ENCODE measurements around the gene EME2.

Gene EME2

DNA sequence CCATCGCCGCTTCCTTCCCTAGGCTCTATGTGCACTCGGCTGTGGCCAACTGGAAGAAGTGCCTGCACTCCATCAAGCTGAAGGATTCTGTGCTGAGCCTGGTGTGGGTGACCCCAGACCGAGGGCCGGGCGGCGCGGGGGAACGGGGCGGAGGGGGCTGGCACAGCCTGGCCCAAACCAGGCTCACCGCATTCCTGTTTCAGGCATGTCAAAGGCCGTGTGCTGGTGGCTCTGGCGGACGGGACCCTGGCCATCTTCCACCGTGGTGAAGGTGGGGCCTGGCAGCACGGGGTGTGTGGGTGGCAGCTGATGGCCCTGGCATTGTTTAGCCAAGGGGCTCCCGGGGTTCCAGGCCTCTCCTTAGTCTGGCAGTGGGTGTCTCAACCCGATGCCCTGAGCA, 5.9 kb upstream of the EME2 start:
- DNase-seq (ENCODE audit: low read depth), result no peak

DNA sequence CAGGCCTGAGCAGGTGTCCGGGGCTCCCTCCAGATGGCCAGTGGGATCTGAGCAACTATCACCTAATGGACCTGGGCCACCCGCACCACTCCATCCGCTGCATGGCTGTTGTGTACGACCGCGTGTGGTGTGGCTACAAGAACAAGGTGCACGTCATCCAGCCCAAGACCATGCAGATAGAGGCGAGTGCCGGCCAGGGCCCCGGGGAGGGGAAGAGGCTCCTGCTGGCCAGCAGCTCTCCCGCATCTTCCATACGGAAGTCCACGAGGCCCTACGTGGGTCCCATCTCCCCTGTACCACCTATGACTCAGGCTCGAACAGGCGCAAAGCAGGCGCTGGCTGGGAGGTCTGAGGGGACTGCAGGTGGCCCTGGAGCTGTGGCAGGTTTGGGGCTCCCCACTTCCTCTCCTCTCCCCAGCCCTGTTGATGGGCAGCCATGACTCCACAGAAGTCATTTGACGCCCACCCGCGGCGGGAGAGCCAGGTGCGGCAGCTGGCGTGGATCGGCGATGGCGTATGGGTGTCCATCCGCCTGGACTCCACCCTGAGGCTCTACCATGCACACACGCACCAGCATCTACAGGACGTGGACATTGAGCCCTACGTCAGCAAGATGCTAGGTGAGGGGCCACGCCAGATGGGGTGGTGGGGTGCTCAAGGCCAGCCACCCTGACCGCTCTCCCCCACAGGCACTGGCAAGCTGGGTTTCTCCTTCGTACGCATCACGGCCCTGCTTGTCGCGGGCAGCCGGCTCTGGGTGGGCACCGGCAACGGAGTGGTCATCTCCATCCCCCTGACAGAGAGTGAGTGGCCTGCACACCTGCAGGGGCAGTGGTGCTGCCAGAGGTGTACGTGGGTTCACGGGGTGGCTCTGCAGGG, 5.3 kb upstream of the EME2 start:
- DNase-seq (ENCODE audit: low read depth), result no peak

- DNase-seq (ENCODE audit: low read depth), result no peak
These were observed 4.4 kb upstream of the EME2 start for GRCh38 chr16:1768061-1768766.

GRCh38 chr16:1768767-1769401, 3.7 kb upstream of the EME2 start:
- DNase-seq (ENCODE audit: low read depth), result no peak

DNA sequence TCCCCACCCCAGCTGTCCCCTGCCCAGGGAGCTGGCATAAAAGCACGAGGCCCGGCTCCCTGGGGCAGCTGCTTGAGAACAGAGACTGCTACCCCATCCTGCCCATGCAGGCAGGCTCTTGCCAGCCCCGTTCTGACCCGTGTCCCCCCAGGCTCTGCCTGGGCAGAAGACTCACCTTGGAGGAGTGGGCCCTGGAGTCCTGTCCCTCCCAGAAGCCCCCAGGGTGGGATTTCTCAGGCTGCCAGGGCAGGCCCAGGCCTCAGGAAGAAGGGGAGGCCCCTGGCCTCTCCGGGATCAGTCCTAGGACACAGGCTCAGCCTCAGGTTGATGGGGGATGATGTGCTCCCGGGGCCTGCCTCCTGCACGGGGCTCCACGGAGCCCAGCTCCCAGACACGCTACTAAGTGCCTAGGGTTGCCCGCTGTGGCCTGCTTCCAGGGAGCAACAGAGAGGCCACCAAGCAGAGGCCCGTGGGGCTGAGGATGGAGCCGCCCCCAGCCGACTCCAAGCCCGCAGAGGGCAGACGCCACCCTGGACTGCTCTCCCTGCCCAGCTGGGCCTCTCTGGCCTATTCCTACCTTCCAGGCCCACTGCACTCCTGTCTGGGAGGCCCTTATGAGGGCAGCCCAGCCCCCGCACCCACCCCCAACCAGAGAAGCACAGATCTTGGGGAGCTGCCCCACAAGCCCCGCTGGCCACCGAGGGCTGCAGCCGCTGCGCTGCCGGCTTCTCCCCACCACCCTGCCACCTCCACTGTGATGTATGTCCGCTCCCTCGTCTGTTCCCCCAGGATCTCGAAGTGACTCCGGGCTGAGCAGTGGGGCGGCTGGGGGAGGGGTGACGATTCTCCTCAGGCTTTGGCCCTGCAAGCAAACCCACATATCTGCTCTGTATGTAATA, 3.0 kb upstream of the EME2 start:
- DNase-seq (ENCODE audit: low read depth), result no peak

GRCh38 chr16:1770328-1771187, 2.1 kb upstream of the EME2 start:
- DNase-seq (ENCODE audit: low read depth), result no peak

DNA sequence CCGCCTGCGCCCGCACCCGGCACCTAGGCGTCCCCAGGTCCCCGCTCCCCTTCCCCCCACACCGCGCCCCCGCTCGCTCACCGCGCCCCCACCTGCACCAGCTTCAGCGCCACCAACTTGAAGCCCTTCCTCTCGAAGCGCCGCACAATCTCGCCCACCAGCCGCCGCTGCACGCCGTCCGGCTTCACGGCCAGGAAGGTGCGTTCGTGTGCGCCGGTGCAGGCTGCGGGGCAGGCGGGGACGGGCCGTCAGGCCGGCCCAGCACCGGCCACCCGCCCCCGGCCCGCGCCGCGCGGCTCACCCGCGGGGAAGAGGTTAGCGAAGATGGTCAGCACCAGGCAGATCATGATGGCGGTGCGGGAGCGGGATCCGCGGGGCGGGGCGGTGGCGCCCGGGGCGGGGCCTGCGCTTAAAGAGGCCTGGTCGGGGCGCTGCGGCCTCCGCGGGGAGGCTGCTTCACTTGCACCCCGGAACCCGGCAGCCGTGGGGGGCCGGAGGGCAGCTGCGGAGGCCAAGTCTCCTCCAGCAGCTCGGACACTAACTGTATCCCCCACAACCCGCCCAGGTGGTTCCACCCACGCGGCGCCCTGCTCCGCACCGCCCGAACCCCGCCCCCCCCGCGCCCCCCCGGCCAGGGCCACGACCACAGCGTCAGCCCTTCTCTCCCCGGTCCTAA, 1.3 kb upstream of the EME2 start, which contains the start of gene NME3:
NME3 (minus strand) TSS at position 356 of the 676 bp plus-strand sequence; CDS start at position 347, 9 bp downstream.
- DNase-seq (ENCODE audit: low read depth), result no peak

DNA sequence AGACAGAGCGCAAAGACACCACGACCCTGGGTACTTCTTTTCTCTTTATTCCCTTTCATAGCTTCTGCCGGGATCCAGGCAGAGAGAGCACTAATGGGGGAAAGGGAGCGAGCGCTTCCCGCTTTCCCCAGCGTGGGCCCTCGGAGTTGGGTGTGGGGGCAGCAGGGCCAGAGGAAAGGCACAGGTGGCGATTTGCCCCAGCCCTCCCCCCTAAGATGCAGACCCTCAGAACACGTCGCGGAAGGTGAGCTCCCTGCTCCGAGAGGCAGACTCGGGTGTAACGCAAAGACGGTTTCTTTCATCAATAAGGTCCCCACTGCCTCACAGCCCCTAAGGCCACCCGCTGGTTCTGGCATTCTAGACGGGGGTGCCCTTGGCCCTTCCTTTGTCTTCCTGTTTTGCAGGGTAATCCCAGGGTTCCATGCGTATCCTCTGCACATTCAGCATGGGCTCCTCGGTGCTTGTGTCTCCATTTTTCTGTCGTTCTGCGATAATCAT, 697 bp upstream of the EME2 start:
- no peak for DNase-seq (ENCODE audit: low read depth)

DNA sequence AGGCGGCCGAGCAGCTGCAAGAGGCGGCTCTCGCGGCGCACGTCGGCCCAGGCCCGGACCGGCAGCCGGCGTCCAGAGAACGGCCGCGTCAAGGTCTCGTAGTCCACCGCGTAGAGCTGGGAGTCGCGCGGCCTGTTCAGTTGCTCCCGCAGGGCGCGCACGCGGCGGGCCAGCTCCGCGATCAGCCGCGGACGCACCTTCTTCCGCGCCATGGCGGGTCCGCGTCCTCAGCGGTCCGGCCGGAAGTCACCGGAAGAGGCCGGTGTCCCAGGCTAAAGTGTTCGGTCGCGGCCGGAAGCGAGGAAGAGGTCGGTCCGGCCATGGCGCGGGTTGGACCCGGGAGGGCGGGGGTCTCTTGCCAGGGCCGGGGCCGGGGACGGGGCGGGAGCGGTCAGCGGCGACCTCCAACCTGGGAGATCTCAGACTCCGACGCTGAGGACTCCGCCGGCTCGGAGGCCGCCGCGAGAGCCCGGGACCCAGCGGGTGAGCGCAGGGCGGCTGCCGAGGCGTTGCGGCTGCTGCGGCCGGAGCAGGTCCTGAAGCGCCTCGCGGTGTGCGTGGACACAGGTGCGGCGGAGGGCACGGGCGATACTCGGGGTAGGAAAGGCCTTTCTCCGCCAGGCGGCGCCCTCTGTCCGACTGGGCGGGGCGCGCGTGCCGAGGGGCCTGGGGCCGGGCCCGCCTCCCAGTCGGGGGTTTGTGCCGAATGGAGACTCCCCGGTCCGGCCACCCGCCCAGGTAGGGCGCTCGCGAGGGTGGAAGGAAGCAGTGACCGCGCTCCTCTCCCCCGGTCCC, 495 bp downstream of the EME2 start, which contains the start of gene MRPS34:
MRPS34 (minus strand) TSS at position 227 of the 795 bp plus-strand sequence; CDS start at position 212, 15 bp downstream.
- DNase-seq (ENCODE audit: low read depth), result peak; percentile 57

GRCh38 chr16:1773703-1774447, 1.3 kb downstream of the EME2 start:
- DNase-seq (ENCODE audit: low read depth), result no peak

DNA sequence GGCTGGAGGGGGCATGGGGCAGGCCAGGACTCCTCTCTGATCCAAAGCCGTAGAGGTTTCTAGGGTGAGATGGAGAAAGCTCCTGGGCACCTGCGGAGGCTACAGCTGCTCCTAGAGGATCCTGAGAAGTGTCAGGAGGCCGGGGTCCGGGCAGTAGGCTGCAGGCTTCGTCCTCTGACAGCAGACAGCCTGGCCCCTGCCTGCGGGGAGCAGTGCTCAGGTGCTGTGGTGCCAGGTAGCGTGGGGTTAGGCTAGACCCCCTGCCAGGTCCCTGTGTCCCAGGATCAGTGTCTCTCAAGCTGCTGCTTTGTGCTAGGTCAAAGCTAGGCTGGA, 1.8 kb downstream of the EME2 start:
- no peak for DNase-seq (ENCODE audit: low read depth)

- no peak for DNase-seq (ENCODE audit: low read depth)
These were observed 2.6 kb downstream of the EME2 start for GRCh38 chr16:1775006-1775845.

GRCh38 chr16:1775846-1776671, 3.4 kb downstream of the EME2 start:
- no peak for DNase-seq (ENCODE audit: low read depth)

DNA sequence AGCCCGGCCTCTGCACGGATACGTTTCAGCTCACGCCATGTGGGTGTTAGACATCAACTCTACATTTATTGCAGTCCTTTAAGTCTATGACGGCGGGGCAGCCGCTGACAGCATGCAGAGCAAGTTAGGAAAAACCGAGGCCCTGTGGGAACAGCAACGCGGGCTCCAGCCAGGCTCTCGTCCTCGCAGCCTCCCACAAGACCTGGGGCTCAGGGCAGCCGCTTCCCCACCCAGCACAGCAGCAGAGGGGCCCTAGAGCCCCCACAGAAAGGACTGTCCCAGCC, 4.0 kb downstream of the EME2 start:
- DNase-seq (ENCODE audit: low read depth), result no peak

DNA sequence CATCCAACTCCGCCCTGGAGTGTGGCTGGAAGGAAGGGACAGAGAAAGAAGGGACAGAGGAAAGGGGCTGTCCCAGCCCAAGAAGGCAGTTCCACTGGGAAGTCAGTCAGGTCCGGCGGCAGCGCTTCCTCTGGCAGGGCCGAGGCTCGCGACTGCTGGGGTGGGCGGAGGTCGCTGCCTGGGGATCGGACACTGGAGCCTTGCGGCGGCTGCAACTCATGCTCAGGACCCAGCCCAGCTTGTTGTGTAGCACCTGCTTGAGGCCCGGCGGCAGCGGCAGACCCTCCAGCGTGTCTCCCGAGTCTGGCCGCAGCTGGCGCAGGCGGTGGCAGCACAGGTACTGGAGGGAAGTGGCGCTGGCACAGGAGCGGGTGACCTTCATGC, 4.4 kb downstream of the EME2 start:
- DNase-seq (ENCODE audit: low read depth), result no peak

GRCh38 chr16:1777375-1778199, 5.0 kb downstream of the EME2 start:
- no peak for DNase-seq (ENCODE audit: low read depth)

All from GM04504 (cell line).